Central memory CD4-positive, alpha-beta T cell (primary cell): ENCODE results near the gene DNAJB13.

Experiments
- DNase-seq: peaks from one replicate; pipeline ENCODE4 v3.0.0; 2022

Gene DNAJB13

GRCh38 chr11:74018331-74019005 is 67.6 kb downstream of the DNAJB13 start:
- no peak for DNase-seq

GRCh38 chr11:74019104-74019738 is 68.4 kb downstream of the DNAJB13 start:
- no peak for DNase-seq

GRCh38 chr11:74019860-74020259 is 69.0 kb downstream of the DNAJB13 start:
- no peak for DNase-seq
